GM18861 (cell line): Measurements from ENCODE around the gene PLEKHG4B.
"Not testable (repeated sequence)": the region's sequence is repeated elsewhere in the genome, so short reads cannot be mapped to it uniquely, and the experiment has no call there.

Experiments
- ATAC-seq: cut with Tn5 transposase; IDR thresholded peaks from one replicate; pipeline ENCODE4 v1.9.1; 2021; ENCODE audit not compliant: unreplicated experiment

Gene PLEKHG4B

GRCh38 chr5:93221-93980 lies 1.4 kb downstream of the PLEKHG4B start:
- ATAC-seq, result no peak

DNA sequence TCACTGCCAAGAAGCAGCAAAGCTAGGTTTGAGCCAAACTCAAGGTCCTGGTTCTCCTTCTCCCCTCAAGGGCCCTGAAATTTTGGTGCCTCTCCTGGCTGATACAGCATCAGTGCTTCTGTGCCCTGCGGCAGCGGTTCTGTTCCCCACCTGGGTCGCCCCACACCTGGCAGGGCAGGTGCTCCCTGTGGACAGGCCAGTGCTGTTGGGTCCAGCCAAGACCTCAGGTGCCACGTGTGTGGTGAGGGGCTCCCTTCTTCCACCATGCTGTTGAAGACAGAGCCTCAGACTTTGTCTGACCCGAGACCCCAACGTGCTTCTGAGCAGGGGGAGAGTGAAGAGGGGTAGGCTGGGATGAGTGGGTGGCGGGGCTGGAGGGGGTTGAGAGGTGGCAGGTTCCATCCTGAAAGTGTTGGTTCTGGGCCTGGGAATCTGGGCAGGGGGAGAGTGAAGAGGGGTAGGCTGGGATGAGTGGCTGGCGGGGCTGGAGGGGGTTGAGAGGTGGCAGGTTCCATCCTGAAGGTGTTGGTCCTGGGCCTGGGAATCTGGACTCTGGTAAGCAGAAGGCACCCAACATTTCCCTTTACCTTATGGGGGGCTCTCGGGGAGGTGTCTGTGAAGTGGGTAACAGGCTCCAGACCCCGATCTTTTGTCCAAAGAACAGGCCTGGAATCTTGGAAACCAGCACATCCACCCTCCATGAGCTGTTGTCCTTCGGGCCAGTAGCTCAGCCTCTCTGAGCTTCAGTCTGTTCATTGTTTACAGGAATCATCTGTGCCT lies 2.3 kb downstream of the PLEKHG4B start:
- ATAC-seq, result no peak

- no peak for ATAC-seq
These were observed 3.4 kb downstream of the PLEKHG4B start for GRCh38 chr5:95241-95980.

- no peak for ATAC-seq
These were observed 5.2 kb downstream of the PLEKHG4B start for GRCh38 chr5:96976-97660.

DNA sequence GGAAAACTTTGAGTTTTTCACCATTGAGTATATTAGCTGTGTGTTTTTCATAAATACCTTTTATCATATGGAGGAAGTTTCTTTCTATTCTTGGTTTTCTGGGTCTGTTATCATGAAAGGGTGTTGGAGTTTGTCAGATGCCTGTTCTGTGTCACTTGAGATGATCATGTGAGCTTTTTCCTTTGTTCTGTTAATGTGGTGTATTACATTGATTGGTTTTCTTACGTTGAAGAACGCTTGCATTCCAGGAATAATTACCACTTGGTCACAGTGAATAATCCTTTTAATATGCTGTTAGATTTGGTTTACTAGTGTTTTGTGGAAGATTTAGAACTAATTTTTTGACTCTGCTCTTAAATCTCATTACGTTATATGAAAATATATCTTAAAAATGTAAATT lies 7.8 kb downstream of the PLEKHG4B start:
- no peak for ATAC-seq

- ATAC-seq, result no peak
These were observed 10.6 kb downstream of the PLEKHG4B start for GRCh38 chr5:102411-103043.

GRCh38 chr5:104106-104505 lies 12.1 kb downstream of the PLEKHG4B start:
- not testable (repeated sequence) for ATAC-seq

- ATAC-seq, result no peak
These were observed 12.9 kb downstream of the PLEKHG4B start for GRCh38 chr5:104778-105296.

DNA sequence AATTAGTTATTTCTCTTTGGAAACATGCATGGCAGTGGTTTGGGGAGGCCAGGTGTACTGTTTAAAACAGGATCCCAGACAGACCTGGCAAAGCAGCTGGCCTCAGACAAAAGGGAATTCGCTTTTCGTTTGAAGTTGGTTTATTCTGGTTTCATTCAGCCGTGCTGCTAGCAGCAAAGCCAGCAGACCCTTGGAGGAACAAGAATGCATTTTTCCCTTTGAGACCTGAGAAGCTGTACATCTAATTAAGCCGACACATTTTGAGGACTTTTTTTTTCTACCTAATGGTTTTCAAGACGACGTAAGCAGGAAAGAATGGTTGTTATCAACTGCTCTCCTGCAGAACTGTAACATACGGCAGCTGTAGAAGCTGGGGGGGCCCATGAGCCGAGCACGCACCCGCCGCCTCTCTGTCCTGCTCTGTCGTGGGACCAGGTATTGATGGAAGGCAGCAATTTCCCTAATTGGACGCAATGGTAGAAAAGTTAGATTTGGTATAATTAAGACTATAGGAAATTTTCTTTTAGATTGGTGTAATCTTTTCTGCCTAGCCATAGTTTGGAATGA lies 13.6 kb downstream of the PLEKHG4B start:
- no peak for ATAC-seq

- ATAC-seq, result no peak
These were observed 14.6 kb downstream of the PLEKHG4B start for GRCh38 chr5:106587-106986.

GRCh38 chr5:107526-107925 lies 15.6 kb downstream of the PLEKHG4B start:
- ATAC-seq, result no peak

DNA sequence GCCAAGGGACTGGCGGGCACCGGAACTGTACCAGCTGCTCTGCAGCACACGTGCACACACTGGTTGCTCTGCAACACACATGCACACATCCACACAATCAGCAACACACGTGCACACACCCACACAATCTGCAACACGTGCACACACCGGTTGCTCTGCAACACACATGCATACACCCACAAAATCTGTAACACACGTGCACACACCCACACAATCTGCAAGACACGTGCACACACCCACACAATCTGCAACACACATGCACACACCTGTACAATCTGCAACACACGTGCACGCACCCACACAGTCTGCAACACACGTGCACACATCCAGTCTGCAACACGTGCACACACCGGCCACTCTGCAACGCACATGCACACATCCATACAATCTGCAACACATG lies 17.9 kb downstream of the PLEKHG4B start:
- no peak for ATAC-seq

DNA sequence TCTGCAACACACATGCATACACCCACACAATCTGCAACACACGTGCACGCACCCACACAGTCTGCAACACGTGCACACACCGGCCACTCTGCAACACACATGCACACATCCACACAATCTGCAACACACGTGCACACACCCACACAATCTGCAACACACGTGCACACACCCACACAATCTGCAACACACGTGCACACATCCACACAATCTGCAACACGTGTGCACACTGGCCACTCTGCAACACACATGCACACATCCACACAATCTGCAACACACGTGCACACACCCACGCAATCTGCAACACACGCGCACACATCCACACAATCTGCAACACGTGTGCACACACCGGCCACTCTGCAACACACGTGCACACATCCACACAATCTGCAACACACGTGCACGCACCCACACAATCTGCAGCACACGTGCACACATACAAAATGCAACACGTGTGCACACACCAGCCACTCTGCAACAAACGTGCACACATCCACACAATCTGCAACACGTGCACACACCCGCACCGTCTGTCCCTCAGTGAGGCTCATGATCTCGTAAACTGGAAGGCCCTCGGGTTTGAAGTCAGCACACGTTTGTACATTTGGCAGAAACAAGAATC lies 18.4 kb downstream of the PLEKHG4B start:
- no peak for ATAC-seq

DNA sequence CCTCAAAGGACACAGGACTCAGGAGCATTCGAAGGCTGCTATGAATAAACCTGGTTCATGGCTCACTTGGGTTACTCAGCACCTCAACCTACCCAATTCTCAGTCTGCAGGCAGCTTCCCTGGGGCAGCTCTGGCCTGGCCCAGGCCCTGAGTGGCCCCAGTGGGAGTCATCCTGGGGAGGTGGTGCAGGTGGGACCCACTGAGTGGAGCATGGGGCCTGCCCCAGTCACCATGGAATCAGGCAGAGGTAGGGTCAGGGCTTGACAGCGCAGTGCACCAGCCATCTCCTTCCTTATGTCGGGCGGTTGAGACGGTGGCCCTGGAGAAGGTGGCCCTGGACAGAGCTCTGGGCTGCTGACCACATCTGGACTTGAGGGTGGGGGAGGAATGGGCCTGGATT lies 19.2 kb downstream of the PLEKHG4B start:
- ATAC-seq, result no peak

DNA sequence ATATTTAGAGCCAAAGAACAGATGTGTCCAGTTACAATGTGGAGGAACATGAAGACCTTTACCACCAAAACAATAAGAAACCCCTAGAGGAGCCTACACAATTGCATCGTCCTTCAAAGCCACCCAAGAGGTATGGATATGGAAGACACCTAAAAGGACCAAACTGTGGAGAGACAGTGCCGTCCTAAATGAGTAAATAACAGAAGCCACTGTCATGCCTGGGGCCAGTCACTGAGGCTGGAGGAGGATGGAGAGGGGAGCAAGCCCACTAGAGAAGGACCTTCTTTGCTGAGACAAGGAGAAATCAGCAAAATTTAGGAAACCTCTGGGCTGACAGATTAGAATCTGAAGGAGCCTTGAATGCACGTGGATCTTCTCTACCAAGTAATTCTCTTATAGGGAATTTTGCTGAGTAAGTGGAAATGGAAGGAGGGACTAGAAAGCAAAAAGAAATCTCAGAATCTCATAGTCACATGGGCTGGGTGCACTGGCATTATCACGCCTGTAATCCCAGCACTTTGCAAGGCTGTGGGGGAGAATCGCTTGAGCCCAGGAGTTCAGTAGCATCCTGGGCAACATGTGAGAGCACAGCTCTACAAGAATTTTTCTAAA lies 27.6 kb downstream of the PLEKHG4B start:
- ATAC-seq, result no peak

DNA sequence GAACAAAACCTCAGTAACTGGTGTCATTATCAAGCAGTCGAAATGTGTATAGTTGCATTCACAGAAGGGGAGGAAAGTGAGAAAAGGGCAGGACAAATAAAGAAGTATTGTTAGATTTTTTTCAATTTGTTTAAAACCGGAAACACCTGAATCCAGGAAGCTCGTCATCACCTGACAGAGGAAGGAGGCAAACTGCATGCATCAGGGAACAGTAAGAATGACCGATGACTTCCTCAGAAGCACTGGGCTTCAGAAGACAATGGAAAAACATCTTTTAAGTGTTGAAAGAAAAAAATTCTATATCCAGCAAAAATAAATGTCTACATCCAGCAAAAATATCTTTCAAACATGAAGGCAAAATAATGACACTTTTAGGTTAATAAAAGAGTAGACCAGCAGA lies 29.5 kb downstream of the PLEKHG4B start:
- no peak for ATAC-seq

DNA sequence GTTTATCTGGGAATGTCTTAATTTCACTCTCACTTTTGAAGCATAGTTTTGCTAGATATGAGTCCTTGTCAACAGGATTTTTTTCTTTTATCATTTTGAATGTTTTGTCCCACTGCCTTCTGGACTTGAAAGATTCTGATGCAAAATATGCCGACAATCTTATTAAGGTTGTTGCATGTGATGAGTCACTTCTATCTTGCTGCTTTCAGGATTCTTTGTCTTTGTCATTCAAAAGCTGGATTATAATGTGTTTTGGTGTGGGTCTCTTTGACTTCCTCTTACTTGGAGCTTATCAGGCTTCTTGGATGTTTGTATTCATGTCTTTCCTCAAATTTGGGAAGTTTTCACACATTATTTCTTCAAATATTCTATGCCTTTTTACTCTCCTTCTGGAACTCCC lies 33.8 kb downstream of the PLEKHG4B start:
- ATAC-seq, result no peak

DNA sequence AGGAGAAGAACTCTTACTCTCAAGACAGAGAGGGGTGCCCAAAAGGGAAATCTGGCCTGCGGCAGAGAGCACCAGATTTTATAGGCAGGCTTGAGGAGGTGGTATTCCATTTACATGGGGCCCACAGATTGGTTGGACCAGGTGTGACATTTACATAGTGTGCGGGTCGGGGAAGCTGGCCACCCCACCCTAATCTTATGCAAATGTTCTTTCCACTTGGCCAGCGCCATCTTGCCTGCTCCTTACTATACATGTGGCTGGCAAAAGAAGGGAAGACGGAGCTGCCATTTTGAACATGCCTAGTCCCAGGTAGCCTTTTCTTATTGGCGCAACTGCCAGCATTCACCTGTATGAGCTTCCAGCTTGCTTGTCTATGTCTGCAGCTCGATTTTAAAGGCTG lies 34.8 kb downstream of the PLEKHG4B start:
- ATAC-seq, result no peak

GRCh38 chr5:127886-128285 lies 35.9 kb downstream of the PLEKHG4B start:
- ATAC-seq, result no peak
